Activated CD4-positive, alpha-beta T cell treated with anti-CD3 and anti-CD28 coated beads, Interleukin-2, amount 10 ng/mL, durations not matched to agents 24 days and 14 days (primary cell): Measurements from ENCODE around the gene NOM1. TPM values are rescaled to one million over a fixed set of nuclear protein-coding genes. Genes with fewer than 3 reads are reported as not detected.

ENCODE experiments used
- DNase-seq: peaks from one replicate; pipeline ENCODE4 v3.0.0; 2022
- H3K27ac Mint-ChIP-seq: one replicate; pipeline ENCODE4 v1.8.0; 2022; ENCODE audit warnings: mild to moderate bottlenecking, mixed read lengths
- H3K27me3 Mint-ChIP-seq: one replicate; pipeline ENCODE4 v1.8.0; 2022; ENCODE audit warnings: mixed read lengths
- H3K36me3 Mint-ChIP-seq: one replicate; pipeline ENCODE4 v1.8.0; 2022; ENCODE audit warnings: low read depth, mild to moderate bottlenecking, mixed read lengths
- H3K4me1 Mint-ChIP-seq: one replicate; pipeline ENCODE4 v1.8.0; 2021; ENCODE audit warnings: mixed read lengths
- H3K4me3 Mint-ChIP-seq: one replicate; pipeline ENCODE4 v1.8.0; 2022; ENCODE audit warnings: mild to moderate bottlenecking, moderate library complexity, mixed read lengths
- H3K9me3 Mint-ChIP-seq: one replicate; pipeline ENCODE4 v1.8.0; 2021; ENCODE audit warnings: mixed read lengths
- intact Hi-C: fragments of 100-400 bp; cut with micrococcal nuclease; formaldehyde crosslinking; loops from one replicate; pipeline ENCODE4 v1.15.1; 2023
- total RNA-seq: library from RNA; stranded (reverse); gene quantifications from 2 replicates; pipeline ENCODE4 v1.2.3, GENCODE V29; 2022

Gene NOM1
- total RNA-seq, 1 donor from 2014 or later, result 54.5 TPM

DNA sequence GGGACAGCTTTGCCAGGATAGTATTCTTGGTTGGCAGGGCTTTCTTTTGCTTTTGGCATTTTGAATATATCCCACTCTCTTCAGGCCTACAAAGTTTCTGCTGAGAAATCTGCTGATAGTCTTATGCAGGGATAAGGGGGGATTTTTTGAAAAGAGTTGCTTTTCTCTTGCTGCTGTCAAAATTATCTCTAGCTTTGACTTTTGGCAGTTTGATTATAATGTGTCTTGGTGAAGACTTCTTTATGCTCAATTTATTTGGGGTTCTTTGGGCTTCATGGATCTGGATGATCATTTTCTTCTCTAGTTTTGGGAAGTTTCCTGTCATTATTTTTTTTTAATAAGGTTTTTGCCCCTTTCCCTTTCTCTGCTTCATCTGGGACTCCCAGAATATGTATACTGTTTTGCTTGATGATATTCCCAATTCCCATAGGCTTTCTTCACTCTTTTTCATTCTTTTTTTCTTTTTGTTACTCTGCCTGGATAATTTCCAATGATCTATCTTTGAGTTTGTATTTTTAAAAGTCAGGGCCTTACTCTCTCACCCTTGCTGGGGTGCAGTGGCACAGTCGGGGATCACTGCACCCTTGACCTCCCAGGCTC is 29.6 kb downstream of the NOM1 start:
- Mint-ChIP-seq H3K36me3 (peaks cover 42% of the 10 kb centered on the region), H3K4me3 (no peak overlapping the region), H3K27ac (no peak overlapping the region), H3K9me3 (peaks cover 7% of the 10 kb centered on the region), H3K4me1 (no peaks in the 10 kb centered on the region), H3K27me3 (no peaks in the 10 kb centered on the region)
- intact Hi-C loops, result no loop called here
- no peak for DNase-seq

GRCh38 chr7:156979711-156980110 is 30.2 kb downstream of the NOM1 start:
- Mint-ChIP-seq H3K36me3 (peaks cover 41% of the 10 kb centered on the region), H3K4me1 (no peaks in the 10 kb centered on the region), H3K27ac (no peak overlapping the region), H3K27me3 (no peaks in the 10 kb centered on the region), H3K9me3 (peaks cover 7% of the 10 kb centered on the region), H3K4me3 (no peak overlapping the region)
- no peak for DNase-seq
- intact Hi-C loops, result no loop called here

GRCh38 chr7:156984174-156984891 is 34.8 kb downstream of the NOM1 start:
- H3K4me3 Mint-ChIP-seq, result no peak overlapping the region
- H3K4me1 Mint-ChIP-seq, result no peaks in the 10 kb centered on the region
- no peak overlapping the region for H3K27ac Mint-ChIP-seq
- intact Hi-C loops, result no loop called here
- peaks cover 11% of the 10 kb centered on the region for H3K36me3 Mint-ChIP-seq
- peaks cover 5% of the 10 kb centered on the region for H3K9me3 Mint-ChIP-seq
- DNase-seq, result no peak
- no peaks in the 10 kb centered on the region for H3K27me3 Mint-ChIP-seq

DNA sequence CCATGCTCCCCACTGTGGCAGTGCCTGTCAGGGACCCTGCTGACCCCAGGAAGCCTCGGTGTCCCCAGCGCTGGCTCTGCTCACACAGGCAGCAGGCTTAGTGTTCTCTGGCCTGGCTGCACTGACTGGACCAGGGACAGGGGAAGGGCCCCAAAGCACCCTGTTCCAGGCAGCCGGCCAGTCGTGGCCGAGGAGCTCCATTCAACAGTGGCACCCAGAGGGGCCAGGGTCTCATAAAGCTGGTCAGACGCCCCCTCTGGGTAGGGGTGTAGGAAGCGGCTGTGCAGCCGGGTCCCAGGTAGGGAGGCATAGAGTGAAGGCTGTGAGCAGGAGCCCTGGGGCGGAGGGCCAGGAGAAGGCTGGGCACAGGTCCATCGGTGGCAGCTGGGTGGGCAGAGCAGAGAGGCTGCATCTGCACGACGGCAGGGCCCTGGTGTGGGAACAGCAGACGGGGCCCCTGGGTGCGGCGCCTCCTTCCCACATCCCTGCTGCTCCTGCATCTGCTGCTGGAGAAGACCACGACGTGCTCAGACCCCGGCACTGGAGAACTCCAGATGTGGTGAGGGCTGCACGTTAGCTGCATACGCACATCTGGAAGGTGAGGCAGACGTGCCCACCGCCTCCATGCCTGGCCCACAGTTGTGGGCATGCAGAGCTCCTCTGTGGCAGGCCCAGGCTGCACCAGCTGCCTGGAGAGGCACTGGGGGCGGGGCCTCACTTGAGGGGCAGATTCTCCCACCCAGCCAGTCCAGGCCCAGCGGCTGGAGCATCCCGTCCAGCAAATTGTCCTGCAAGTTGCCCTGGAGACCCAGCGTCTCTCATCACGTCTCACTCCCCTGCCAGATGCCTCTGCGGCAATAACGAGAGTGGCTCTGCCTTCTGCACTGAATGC is 35.8 kb downstream of the NOM1 start:
- DNase-seq, result no peak
- intact Hi-C loops, result no loop called here
- H3K36me3 Mint-ChIP-seq, result peaks cover 5% of the 10 kb centered on the region
- no peaks in the 10 kb centered on the region for H3K4me1 Mint-ChIP-seq
- no peaks in the 10 kb centered on the region for H3K27me3 Mint-ChIP-seq
- no peak overlapping the region for H3K27ac Mint-ChIP-seq
- H3K4me3 Mint-ChIP-seq, result no peak overlapping the region
- H3K9me3 Mint-ChIP-seq, result no peaks in the 10 kb centered on the region

DNA sequence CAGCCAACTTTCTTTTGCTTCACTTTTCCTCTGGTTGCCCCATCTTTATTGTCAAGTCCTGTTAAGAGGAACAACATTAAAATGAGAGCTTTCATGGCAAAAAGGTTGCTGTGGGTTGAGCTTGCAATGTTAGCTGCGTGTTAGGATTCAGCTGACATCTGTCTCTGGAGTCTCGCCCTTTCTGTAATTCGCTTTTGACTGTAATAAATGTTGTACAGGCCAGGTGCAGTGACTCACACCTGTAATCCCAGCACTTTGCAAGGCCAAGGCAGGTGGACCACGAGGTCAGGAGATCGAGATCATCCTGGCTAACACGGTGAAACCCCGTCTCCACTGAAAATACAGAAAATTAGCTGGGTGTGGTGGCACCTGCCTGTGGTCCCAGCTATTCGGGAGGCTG is 36.9 kb downstream of the NOM1 start:
- no peak for DNase-seq
- Mint-ChIP-seq H3K36me3 (peaks cover 3% of the 10 kb centered on the region), H3K9me3 (no peaks in the 10 kb centered on the region), H3K4me1 (no peaks in the 10 kb centered on the region), H3K4me3 (no peak overlapping the region), H3K27ac (no peak overlapping the region), H3K27me3 (no peaks in the 10 kb centered on the region)
- intact Hi-C loops, result no loop called here

GRCh38 chr7:156988343-156989185 is 39.1 kb downstream of the NOM1 start:
- H3K27ac Mint-ChIP-seq, result no peak overlapping the region
- no peak for DNase-seq
- H3K4me3 Mint-ChIP-seq, result no peak overlapping the region
- H3K27me3 Mint-ChIP-seq, result no peaks in the 10 kb centered on the region
- H3K36me3 Mint-ChIP-seq, result no peaks in the 10 kb centered on the region
- intact Hi-C loops, result no loop called here
- no peaks in the 10 kb centered on the region for H3K4me1 Mint-ChIP-seq
- no peaks in the 10 kb centered on the region for H3K9me3 Mint-ChIP-seq

DNA sequence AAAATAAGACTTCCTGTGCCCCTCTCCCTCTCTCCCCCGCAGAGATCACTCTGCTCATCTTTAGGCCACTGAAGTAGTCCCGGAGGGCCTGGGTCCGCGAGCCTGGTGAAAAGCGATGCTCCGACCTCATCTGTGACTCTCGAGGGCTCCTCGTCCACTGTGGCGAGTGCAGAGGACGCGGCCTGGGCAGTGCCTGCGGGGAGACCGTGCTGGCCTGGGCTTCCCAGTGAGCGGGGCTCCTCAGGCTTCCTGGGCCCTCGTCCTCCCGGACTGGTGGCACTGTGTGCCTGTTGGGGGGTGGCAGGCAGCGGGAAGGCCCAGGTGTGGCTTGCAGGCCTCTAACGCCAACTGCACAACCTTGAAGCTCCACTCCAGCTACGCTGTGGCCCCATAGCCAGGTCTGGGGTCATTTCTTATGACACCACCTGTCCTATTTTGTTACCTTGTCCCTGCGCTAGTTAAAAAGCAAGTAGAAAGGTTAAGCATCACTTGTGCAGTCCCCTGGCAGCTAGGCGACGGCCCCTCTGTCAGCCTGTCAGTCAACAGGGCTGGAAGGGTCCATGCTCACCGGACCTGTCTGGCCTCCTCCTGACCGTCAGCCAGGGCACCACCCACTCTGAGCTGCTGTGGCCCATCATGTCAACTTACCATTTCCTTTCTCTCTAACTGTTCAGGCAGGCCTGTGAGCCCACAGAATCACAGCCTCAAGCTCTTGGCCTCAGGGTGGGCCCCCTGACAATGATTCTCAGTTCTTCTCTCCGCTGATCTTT is 40.4 kb downstream of the NOM1 start:
- no peak overlapping the region for H3K27ac Mint-ChIP-seq
- no peak for DNase-seq
- peaks cover 3% of the 10 kb centered on the region for H3K27me3 Mint-ChIP-seq
- H3K4me3 Mint-ChIP-seq, result no peak overlapping the region
- no peaks in the 10 kb centered on the region for H3K9me3 Mint-ChIP-seq
- no peaks in the 10 kb centered on the region for H3K36me3 Mint-ChIP-seq
- no peaks in the 10 kb centered on the region for H3K4me1 Mint-ChIP-seq
- intact Hi-C loops, result no loop called here

DNA sequence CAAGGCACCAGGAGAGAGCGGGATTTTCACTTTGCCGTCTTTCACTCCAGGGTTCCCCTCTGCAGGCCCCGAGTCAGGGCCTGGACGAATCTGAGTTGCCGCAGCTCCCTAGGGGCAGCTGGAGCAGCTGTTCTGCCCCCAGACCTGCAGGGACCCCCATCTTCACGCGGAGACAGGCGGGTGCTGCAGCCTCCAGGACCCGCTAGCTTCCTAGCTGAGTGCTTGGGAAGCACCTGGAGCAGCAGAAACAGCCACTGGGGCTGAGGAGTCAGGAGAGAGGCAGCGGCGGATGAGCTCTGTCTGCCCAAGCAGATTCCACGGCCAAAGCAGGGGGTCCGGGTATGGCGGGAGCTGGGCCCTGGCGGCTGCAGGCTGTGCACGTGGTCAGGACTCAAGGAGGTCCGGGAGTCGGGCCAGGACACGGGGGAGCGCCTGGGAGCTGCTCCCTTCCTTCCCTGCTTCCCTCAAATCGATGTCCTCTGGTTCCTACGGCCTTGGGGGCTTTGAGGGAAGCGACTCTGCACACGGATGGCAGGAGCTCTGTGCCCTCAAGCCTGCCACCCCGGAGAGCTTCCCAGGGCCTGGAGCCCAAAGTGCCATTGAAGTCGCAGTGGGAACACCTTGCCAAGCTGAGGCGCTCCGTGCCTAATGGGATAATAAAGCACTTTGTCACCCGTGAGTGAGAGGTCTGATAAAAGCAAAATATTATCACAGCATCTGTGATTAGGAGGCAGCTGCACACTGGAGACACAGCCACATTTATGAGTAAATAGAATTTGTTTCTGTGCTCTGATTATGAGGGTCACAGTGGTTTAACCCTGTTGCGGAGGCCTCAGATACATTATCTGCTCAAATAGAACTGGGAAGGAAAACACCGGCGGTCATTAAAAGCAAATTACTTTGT is 43.8 kb downstream of the NOM1 start:
- no peak overlapping the region for H3K27ac Mint-ChIP-seq
- H3K9me3 Mint-ChIP-seq, result no peaks in the 10 kb centered on the region
- peaks cover 33% of the 10 kb centered on the region for H3K27me3 Mint-ChIP-seq
- H3K36me3 Mint-ChIP-seq, result no peaks in the 10 kb centered on the region
- no peaks in the 10 kb centered on the region for H3K4me1 Mint-ChIP-seq
- intact Hi-C loops, result no loop called here
- no peak for DNase-seq
- no peak overlapping the region for H3K4me3 Mint-ChIP-seq

DNA sequence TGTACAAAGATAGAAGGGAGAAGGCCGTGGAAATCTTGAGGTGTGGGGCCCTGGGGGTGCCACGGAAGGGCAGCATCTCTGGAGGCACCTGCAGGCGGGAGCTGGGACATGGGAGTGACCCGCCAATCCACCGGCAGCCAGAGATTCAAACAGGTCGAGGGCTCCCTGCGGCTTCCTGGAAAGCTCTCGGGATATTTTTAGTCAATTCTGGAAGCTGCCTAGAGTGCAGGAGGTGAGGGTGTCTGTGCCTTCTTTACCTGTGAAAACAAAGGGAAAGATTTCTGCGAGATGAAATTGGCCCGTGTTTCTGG is 44.4 kb downstream of the NOM1 start:
- Mint-ChIP-seq H3K27me3 (peaks cover 39% of the 10 kb centered on the region), H3K4me1 (no peaks in the 10 kb centered on the region), H3K9me3 (no peaks in the 10 kb centered on the region), H3K27ac (no peak overlapping the region), H3K36me3 (no peaks in the 10 kb centered on the region), H3K4me3 (no peak overlapping the region)
- no peak for DNase-seq
- intact Hi-C loops, result no loop called here

DNA sequence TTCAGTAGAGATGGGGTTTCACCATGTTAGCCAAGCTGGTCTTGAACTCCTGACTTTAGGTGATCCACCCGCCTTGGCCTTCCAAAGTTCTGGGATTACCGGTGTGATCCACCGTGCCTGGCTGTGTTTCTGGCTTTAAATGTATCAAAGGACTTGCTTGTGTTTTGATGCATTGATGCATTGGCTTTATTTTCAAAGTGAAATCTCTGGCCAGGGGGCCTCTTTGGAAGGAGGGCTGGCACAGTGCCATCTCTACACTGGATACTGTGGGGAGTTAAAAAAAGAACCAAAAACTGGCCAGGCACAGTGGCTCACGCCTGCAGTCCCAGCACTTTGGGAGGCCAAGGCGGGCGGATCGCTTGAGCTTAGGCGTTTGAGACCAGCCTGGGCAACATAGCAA is 44.9 kb downstream of the NOM1 start:
- no peaks in the 10 kb centered on the region for H3K36me3 Mint-ChIP-seq
- intact Hi-C loops, result no loop called here
- no peak overlapping the region for H3K4me3 Mint-ChIP-seq
- no peaks in the 10 kb centered on the region for H3K4me1 Mint-ChIP-seq
- no peak for DNase-seq
- peaks cover 43% of the 10 kb centered on the region for H3K27me3 Mint-ChIP-seq
- H3K27ac Mint-ChIP-seq, result no peak overlapping the region
- no peaks in the 10 kb centered on the region for H3K9me3 Mint-ChIP-seq

DNA sequence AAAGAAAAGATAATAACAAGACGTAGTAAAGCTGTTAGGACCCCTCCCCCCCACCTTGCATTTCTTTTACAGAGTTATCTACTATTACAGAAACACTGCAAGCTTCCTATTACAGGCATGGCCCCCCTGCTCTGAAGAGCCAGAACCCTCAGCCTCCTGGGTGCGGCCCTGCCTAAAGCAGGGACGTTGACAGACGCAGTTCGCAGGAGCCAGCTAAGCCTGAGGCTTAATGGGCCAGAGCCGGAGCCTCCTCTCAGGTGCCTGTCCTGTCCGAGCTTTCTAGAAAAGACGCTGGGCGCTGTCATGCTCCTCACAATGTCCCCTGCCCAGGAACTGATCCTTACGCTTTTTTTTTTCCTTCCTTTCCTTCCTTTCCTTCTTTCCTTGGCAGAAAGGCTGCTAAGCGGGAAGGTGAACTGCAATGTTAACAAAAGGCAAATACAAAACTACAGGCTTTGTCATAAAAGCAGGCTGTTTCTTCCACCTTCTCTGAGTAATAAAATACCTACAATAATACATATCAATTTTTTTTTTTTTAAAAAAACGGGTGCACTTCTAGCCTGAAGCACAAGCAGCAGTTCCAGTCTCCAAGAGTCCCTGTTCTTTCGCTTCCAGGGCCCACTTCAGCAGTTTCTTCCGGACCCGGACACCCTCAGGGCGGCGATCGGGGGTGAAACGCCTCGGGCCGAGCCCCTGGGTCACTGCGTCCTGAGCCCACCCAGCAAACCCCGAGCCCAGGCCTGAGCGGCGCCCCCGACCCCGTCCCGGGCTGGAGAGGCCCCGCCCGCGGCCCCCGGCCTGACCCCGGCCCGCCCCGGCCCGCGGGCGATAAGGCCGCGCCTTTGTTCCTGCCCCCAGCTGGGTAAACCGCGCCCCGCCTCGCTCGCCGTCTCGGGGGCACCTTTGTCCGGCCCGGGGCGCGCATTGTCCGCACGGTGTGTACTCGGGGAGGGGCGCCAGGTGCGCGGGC is 49.8 kb downstream of the NOM1 start:
- H3K4me1 Mint-ChIP-seq, result peaks cover 13% of the 10 kb centered on the region
- peaks cover 70% of the 10 kb centered on the region for H3K27me3 Mint-ChIP-seq
- no peak overlapping the region for H3K4me3 Mint-ChIP-seq
- intact Hi-C loops, result no loop called here
- no peaks in the 10 kb centered on the region for H3K9me3 Mint-ChIP-seq
- H3K36me3 Mint-ChIP-seq, result peaks cover 2% of the 10 kb centered on the region
- H3K27ac Mint-ChIP-seq, result no peak overlapping the region
- no peak for DNase-seq
